ENCODE results near the gene TSC2.

- TF ChIP-seq CTCF (IDR thresholded peaks at IDR 0.05) (no peak), ZFX (IDR thresholded peaks at IDR 0.05; ENCODE audit: borderline replicate concordance) (no peak)
Observed at GRCh38 chr16:2035431-2036199, 12.2 kb upstream of the TSC2 start.

All from 22Rv1 (cell line).